ENCODE results near the gene NR3C1. TPM values are rescaled to one million over a fixed set of nuclear protein-coding genes. Genes with fewer than 3 reads are reported as not detected.
A peak's percentile ranks its signal among the peaks of the same experiment; 100 is the strongest.

The NR3C1 gene
- total RNA-seq (2014; rRNA removed; shearing (Covaris generic)), result 11.5 and 16.0 TPM in 2 replicates
- 9.0 and 11.1 TPM in 2 replicates for polyA plus RNA-seq (2015; cell fraction: cytosol; rRNA removed)
- 6.6 and 6.7 TPM in 2 replicates for polyA plus RNA-seq (2015; cell fraction: nucleus; rRNA removed)

DNA sequence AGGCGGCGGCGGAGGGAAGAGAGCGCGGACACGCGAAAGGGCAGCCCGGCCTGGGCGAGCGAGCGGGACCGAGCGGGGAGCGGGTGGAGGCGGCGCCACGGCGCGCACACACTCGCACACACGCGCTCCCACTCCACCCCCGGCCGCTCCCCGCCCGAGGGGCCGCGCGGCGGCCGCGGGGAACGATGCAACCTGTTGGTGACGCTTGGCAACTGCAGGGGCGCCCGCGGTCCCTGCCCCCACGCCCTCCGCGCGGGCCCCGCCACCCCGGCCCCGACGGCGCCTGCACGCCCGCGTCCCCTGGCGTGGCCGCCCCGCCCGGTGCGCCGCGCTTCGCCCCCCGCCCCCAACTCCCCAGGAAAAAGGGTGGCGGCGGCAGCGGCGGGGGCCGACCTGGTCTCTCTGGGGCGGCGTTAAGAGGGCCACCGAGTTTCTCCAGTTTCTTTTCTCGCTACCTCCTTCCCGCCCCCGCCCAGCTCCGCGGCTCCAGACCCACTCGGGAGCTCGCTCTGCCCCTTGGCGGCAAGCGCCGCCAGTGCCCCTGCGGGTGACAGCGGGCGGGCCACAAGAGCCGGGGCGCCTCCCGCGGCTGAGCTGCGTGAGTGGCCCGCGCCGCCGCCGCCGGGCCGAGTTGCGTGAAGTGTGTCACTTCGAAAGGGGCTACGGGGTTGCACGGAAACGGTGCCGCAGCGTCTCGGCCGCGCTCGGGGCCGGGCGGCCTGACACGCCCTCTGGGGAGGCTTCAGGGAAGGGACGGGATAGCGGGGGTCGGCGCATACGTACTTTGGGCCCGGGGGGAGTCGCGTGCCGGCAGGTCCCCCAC lies at the start of gene NR3C1:
Gene NR3C1 (minus strand): TSS at position 94 of the 823 bp plus-strand sequence. CDS start 2,847 bp downstream, outside the sequence.
- in situ Hi-C loops (cut with HindIII; ENCODE audit: low pct_unique_long_range_greater_than_20kb, low sequenced_read_pairs), result no loop called here
- peak; percentile 75 for DNase-seq (ENCODE audit: low read depth, low spot score)

DNA sequence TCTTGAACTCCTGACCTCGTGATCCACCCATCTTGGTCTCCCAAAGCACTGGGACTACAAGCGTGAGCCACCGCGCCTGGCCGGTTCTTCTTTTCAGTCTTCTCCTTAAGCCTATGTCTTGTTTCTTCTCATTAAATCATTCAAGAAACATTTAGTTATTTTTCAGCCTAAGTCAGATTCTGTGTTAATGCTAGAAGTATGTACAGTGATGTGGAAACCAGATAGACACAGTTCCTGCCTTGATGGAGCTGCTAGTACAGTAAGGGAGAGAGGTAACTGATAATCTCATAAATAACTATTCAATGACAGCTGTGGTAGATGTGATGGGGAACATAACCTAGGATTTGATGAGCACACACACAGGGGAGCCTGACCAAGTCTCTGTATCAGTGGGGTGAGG lies 46.3 kb upstream of the NR3C1 start:
- no peak for DNase-seq (ENCODE audit: low read depth, low spot score)
- in situ Hi-C loops (cut with HindIII; ENCODE audit: low pct_unique_long_range_greater_than_20kb, low sequenced_read_pairs), result no loop called here

DNA sequence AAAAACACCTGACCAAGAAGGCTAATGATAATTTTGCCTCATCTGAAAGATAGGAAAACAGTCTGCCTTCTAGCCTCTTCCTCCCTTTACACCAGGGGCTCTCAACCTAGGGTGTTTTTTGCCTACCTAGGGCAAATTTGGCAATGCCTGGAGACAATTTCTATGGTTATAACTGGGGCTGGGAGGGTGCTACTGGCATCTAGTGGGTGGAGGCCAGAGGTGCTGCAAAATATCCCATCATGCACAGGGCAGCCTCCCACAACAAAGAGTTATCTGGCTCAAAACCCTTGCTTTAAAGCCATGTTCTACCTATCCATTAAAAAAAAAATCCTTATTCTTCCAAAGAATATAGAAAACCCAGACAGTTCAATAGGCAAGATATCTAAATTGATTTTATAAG lies 45.0 kb upstream of the NR3C1 start:
- in situ Hi-C loops (cut with HindIII; ENCODE audit: low pct_unique_long_range_greater_than_20kb, low sequenced_read_pairs), result no loop called here

DNA sequence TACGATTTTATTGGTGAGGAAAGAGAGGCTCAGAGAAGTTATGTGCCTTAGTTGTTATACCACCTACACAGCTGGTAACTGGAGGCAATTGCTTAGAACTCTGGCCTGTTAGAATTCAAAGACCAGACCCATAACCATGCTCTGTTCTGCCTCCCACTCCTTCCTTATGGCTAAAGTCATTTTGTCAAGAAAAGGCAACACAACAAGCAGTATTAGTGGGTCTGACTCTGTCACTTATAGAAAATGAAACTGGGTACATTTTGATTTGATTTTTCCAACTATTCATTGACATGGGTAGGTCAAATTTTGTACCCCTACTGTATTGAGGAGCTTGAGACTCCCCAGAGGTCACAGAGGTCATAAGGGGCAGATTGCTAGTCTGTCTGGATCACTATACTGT lies 44.5 kb upstream of the NR3C1 start:
- in situ Hi-C loops (cut with HindIII; ENCODE audit: low pct_unique_long_range_greater_than_20kb, low sequenced_read_pairs), result no loop called here
- no peak for DNase-seq (ENCODE audit: low read depth, low spot score)

More for the DNA sequence above, 45.0 kb upstream of the NR3C1 start:
- DNase-seq (ENCODE audit: low read depth, low spot score), result peak; percentile 12

DNA sequence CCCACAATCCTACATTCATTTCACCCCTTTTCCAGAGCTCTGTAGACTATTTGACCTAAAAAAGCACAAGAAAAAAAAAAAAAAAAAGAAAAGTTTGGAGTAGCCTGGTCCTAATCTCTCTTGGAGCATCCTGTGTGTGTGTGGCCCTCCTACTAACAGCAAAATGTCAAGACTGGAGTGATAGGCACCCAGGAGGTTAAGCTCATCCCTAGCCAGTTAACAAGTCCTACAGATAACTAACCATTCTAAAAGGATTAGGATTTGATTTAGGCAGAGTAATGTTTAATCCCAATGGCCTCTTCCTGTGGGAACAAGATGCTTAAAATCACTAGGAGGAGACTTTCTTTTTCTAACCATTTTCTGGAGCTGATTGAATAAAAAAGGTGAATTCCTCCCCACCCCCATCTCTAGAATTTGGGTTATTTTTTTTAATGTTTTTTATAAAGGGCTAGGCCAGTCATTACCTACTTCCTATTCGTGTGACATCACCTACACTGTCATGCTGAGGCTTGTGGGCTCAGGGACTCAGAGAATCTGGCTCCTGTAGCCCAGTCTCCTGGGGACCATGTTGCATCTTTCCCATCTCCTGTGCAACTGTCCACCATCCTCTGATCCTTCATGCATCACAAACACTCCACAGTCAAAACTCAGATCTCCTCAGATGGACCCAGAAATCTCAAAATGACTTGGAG lies 43.2 kb upstream of the NR3C1 start:
- DNase-seq (ENCODE audit: low read depth, low spot score), result no peak
- in situ Hi-C loops (cut with HindIII; ENCODE audit: low pct_unique_long_range_greater_than_20kb, low sequenced_read_pairs), result no loop called here

DNA sequence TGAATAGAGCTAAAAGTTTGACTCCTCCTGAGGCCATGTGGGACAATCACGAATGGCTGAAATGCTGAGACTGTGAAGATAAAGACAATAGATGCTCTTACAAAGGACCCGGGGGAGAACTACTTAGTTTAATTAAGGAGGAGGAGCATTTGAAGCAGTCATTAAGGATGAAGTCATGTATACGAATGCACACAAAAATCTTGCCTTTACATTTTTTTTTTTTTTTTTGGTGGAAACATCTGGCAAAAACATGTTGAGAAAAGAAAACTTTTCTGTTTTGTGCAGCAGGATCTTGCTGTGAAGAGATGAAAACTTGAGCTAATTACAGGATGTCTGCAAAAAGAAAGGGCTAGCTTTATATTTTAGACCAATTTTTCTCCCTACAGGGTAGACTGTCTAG lies 42.3 kb upstream of the NR3C1 start:
- in situ Hi-C loops (cut with HindIII; ENCODE audit: low pct_unique_long_range_greater_than_20kb, low sequenced_read_pairs), result no loop called here
- DNase-seq (ENCODE audit: low read depth, low spot score), result no peak

DNA sequence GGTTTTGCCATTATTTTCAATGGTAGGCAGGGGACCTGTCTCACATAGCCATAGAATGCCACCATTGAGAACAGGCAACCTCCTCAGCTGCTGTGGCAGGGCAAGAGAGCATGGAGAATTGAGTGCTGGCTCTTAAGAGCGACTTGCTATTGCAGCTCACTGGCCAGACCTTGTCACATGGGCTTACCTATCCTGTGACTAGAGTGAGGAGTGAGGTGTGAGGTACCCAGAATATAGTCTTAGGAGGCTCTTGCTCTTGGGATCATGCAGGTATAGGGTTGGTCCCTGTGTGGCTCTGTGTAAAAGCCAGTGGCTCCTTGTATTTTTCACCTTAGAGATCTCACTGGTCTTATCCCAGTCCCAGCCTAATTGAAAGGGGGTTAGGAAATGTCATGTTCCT lies 39.8 kb upstream of the NR3C1 start:
- DNase-seq (ENCODE audit: low read depth, low spot score), result no peak
- in situ Hi-C loops (cut with HindIII; ENCODE audit: low pct_unique_long_range_greater_than_20kb, low sequenced_read_pairs), result no loop called here

DNA sequence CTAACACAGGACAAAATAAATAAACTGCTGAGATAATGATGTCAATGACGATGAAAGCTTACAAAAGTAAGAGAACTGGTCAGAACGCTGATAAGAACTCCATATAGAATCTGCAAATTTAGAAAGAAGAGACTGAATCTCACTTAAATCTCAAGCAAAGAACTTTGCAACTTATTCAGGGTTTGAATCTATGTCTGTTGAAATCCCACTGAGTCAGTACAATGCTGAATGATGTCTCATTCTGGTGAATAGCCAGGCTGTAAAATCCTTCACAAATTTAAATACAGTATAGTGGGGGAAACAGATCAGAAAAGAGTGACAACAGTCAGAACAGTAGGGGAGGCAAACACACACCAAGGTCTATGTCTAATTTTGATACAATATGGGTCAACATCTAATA lies 38.9 kb upstream of the NR3C1 start:
- no peak for DNase-seq (ENCODE audit: low read depth, low spot score)
- in situ Hi-C loops (cut with HindIII; ENCODE audit: low pct_unique_long_range_greater_than_20kb, low sequenced_read_pairs), result no loop called here

DNA sequence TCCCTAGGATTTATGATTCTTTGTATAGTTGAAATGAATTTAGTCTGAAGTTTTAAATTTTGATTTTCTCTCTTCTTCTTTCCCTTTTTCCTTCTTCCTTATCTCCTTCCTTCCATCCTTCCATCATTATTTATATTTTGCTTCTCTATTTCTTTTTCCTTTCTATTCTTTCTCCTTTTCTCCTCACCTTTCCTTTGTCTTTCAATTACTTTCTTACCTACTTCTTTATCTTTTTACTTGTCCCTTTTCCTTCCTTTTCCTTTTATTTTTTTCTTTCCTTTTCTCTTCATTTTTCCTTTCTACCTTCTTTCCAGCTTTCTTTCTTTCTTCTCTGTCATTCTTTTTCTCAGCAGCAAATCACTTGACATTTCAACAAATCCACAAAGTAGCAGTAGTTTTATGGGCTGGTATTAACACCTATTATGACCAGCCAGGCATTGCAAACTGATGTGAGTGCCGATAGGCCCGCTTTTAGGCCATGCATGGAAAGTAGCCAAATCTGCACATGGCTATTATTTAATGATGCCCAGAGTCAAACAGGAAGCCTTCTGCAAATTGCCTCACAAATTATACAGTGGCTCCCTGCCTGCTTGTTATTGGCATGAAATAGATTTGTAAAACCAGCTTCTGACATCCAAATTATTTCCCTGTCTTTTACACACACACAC lies 37.1 kb upstream of the NR3C1 start:
- no peak for DNase-seq (ENCODE audit: low read depth, low spot score)
- in situ Hi-C loops (cut with HindIII; ENCODE audit: low pct_unique_long_range_greater_than_20kb, low sequenced_read_pairs), result no loop called here

DNA sequence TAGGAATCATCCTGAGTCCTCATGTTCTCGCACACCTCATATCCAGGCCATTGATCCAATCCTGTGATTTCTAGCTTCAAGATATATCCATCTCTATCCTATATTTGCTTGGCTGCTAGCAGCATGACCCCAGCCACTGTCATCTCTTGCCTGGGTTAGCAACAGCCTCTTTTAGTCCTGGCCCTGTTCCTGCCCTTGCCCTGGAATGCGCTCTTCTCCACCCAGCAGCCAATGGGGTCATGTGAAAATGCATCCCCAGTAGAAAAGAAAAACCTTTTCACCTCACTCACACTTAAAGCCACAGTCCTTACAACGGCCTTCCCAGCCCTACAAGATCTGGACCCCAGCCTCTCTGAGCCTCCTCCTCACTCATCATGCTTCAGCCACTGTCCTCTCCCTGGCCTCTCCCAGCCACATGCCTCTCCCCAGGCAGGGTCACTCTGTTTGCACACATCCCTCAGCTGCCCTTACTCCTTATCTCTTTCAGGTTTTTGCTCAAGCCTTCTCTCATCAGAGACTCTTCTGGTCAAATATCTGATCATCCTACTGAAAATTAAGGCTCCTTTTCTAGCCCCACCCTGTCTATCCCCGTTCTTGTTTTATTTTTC lies 34.3 kb upstream of the NR3C1 start:
- in situ Hi-C loops (cut with HindIII; ENCODE audit: low pct_unique_long_range_greater_than_20kb, low sequenced_read_pairs), result no loop called here
- no peak for DNase-seq (ENCODE audit: low read depth, low spot score)

DNA sequence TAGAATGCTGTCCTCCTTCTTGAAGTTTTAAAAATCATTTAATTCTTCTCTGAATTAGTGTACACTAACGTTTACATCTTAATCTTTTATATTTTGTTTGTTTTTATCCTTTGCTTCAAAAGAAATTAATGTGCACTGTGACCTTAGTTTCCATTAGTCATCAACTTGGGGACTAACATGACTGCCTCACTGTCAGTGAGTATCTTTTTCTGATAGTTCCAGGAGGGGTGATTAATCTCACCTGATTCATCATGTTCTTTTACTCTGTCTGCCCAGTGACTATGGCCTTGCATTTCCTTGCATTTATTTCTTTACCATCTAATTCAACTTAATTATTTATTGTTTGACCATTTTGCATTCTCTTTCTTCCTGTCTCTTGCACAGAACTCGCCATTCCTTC lies 33.4 kb upstream of the NR3C1 start:
- DNase-seq (ENCODE audit: low read depth, low spot score), result no peak
- in situ Hi-C loops (cut with HindIII; ENCODE audit: low pct_unique_long_range_greater_than_20kb, low sequenced_read_pairs), result no loop called here

DNA sequence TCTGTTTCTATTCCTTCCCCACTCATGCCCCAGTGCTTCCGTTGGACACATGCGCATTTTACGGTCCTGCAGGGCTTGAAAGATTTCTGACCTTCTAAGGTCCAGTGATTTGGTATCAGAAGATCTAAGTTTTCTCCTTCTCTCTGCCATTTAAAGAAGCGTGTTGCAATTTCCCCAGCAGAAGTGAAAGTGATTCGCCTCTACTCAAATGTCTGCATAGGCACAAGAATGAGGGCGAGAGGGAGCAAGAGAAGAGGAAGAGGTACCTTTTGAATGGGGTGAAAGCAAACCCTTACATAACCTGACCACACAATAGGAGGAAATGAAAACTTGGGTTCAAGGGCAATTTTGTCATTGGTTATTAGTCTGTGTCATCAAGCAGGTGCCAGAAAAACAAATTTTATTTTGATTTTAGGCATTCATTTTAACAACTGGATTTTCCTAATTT lies 31.7 kb upstream of the NR3C1 start:
- in situ Hi-C loops (cut with HindIII; ENCODE audit: low pct_unique_long_range_greater_than_20kb, low sequenced_read_pairs), result no loop called here
- no peak for DNase-seq (ENCODE audit: low read depth, low spot score)

DNA sequence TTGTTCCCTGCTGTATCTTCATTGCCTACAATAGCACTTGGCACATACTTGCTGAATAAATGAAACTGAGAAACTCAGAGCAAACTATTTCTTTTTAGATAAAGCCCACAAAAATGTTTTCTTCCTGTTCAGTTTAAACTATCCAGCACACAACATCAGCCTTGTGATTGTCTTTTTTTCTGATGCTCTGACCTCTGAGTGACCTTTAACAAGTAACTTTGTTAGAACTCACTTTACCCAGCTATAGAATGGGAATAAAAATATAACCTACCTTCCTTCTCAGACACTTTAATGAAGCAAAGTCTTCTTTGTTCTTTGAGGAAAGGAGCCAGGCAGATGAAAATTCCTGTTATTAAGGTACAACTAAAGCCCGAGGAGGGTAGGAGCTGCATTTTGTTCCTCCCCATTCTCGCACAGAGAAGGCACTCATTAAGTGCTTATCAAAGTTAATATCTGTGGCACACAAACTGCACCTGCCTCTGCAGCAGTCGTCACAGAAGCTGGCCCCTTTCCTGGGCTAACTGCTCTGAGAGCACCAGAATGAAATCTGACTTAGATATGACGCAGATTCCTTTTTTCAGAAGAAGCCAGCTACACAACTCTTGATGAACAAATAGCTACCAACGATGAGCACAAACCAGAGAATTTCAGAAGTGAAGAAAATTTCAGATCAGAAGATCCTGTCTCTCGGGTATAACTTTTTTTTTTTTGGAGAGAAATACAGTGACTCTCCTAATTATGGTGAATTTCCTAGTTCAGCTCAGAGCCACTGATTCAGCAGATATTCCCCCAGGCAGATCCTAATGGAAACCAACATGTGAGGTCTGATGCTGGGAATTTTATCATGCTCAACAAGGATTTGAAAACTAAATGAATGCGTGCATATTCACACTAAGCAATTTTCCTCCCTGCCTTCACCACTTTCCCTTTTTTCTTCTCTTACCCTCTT lies 31.0 kb upstream of the NR3C1 start:
- no peak for DNase-seq (ENCODE audit: low read depth, low spot score)
- in situ Hi-C loops (cut with HindIII; ENCODE audit: low pct_unique_long_range_greater_than_20kb, low sequenced_read_pairs), result no loop called here

DNA sequence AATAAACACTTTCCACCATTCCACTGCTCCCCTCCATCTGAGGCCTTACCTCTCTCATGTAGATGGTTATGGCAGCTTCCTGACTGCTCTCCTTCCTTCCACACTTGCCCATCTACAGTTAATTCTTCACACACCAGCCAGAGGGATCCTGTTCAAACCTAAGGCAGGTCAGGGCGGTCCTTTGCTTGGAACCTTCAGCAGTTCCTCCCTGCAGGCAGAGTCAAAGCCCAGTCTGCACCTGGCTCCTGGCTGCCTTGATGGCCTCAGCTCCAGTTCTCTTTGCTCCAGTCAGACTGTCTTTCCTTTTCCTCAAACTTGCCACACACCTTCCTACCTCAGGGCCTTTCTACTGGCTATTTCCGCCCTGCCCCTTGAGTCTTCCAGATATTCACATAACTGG lies 30.2 kb upstream of the NR3C1 start:
- in situ Hi-C loops (cut with HindIII; ENCODE audit: low pct_unique_long_range_greater_than_20kb, low sequenced_read_pairs), result no loop called here
- DNase-seq (ENCODE audit: low read depth, low spot score), result no peak

DNA sequence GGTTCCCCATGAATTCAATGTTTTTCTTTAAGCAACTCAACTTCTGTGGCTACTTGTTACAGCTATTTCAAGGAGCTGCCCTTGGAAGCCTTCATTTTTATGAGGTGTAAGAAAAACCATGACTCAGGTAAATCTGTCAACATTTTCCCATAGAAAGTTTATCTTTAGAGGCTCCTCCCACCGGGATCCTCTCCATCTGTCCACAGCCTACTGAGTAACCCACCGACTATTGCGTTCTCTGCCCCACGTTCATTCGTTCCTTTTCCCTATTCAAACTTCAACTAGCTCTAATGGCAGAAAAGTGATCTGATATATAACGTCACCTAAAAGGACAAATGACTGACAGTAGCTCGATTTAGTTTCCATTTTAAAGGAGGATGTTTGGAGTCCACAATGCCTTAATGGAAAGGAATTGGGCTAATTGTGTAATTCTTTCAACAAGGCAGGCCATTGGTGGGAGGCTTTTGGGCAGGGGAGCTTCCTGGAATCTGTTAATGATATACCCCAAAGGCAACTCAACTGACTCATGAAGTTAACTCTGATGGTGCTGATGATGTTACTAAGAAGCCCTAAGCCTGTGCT lies 29.3 kb upstream of the NR3C1 start:
- DNase-seq (ENCODE audit: low read depth, low spot score), result no peak
- in situ Hi-C loops (cut with HindIII; ENCODE audit: low pct_unique_long_range_greater_than_20kb, low sequenced_read_pairs), result no loop called here

DNA sequence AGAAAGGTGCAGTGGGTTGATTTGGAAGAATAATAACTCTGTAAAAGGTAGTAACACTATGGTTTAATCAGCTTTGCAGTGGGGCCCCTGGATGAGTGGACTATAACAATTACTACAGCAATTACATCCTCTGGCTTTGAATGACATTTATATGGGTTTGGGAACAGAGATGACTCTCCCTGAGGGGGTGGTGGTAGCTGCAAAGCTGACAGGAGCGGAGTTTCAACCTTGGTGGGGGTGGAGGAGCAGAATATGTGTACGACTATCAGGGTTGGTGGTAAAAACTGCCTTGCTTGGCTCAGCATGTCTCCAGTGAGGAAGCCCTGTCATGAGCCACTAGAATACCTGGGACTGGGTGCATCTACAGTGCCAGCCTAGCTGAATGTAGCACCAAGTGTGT lies 28.3 kb upstream of the NR3C1 start:
- in situ Hi-C loops (cut with HindIII; ENCODE audit: low pct_unique_long_range_greater_than_20kb, low sequenced_read_pairs), result no loop called here
- no peak for DNase-seq (ENCODE audit: low read depth, low spot score)
